IPS DF 4.7 (cell line): ENCODE measurements around the gene FANCE.
"Not testable (repeated sequence)": the region's sequence is repeated elsewhere in the genome, so short reads cannot be mapped to it uniquely, and the experiment has no call there.

Source experiments
- DNase-seq: peaks from one replicate; pipeline ENCODE4 v3.0.0-alpha.2; 2013; ENCODE audit warnings: low spot score; ENCODE audit errors: extremely low read depth

FANCE gene

DNA sequence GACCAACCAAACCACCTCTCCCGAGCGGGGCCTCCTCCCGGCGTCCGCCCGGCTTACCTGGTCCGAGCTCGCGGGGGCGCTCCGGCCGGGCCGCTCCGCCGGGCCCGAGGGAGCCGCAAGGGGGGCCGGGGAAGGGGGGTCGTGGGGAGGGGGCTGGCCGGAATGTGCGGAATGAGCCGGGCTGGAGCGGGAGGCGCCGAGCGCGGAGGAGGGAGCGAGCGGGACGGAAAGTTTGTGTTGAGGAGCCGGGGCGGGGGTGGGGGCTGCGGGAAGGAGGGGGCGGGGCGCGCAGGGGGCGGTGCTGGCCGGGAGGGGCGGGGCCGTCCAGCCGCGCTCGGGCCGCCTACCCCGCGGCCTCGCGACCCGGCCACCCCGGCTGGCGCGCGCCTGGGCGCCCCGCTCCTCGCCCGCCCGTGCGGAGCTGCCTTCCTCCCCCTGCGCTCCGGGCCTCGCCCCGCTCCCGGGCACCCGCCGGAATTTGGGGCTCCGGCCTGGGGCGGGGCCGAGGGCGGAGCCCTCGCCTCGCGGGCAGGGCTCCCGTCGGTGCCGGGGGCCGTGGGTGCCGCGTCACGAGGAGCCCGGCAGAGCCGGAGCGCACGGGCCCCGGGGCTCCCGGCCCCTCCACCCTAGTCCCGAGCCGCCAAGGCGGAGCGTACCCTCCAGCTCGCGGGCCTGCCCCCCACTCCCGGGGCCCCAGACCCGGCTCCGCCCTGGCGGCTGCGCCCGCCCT lies 44.9 kb downstream of the FANCE start, which contains the start of gene TEAD3:
TSS of gene TEAD3 (minus strand) at position 239 of the 730 bp plus-strand sequence.
- DNase-seq, result no peak

DNA sequence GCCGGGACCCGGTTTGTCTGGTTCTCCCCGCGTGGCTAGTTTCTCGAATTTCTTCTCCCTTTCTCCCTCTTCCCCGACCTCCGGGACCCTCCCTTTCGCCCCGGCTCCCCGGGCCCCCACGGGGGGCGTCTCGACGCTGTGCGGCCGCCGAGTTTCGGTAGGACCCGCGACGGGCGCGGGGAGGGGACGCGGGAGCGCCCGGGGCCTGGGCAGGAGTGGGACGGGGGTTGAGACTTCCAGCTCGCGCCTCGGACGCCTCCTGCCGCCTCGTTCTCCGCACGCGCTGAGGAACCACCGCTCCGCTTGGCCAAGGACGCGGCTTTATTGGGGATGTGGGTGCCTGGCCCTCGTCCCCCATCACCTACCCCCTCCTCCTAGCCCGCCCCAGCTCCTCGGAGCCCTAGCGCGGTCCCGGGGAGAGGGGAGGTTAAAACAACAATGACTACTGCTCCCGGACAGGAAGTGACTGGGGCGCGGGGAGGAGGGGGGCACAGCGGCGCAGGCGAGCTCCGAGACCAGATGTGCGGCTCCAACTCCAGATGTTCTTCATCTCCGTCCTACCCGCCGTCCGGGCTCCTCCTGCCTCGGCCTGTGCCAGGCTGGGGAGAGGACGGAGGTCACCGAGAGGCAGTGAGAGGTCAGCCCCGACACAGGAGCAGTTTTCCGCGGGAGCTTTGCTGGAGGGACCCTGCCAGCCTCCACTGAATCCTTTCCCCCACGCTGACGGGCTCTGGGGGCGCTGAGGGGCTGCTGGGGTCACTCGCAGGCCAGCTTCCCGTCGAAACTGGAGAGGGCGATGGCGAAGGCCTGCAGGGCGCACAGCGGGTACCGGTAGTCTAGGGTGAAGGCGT lies 45.7 kb downstream of the FANCE start:
- DNase-seq, result no peak

DNA sequence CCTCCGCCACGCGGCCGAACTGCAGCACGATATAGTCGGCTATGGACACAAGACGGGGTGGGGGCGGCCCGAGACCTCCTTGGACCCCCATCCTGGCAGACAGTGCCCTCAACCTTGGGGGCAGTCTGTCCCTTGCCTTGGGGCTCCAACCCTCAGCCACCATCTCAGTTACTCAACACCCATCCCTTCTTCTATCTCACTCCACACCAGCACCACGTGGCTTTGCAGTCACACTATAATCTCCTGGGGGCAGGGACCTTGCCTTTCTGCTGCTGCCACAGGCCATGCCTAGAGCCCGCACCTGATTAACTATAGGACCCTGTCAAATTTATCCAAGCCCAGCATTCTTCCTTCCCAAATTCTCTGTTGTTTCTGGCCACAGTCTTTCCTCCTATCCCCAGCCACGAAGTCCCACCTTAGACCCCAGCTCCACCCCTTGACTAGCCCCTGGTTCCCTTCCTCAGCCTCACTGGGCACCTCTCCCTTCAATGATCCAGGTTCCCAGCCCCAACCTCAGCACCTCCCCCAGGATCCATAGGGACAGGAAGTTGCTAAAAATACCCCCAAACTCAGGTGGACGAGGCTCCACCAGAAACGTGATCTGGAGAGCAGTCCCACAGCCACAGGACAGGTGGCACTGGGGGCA lies 46.4 kb downstream of the FANCE start:
- no peak for DNase-seq

DNA sequence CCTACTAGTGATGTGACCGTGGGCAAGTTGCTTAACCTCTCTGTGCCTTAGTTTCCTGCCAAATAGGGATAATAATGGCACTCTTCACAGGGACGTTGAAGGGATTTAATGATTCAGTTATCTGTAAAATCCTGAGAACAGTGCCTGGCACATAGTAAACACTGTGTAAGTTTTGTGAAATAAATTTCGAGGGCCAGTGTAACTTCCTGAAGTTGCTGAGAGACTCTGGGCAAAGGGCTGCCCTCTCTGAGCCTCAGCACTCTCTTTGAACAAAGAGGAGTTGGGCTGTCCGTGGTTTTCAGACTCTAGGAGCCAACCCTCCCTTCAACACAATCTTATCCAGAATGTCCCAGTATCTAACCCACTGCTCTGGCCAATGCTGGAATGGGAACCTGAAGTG lies 47.2 kb downstream of the FANCE start:
- no peak for DNase-seq

DNA sequence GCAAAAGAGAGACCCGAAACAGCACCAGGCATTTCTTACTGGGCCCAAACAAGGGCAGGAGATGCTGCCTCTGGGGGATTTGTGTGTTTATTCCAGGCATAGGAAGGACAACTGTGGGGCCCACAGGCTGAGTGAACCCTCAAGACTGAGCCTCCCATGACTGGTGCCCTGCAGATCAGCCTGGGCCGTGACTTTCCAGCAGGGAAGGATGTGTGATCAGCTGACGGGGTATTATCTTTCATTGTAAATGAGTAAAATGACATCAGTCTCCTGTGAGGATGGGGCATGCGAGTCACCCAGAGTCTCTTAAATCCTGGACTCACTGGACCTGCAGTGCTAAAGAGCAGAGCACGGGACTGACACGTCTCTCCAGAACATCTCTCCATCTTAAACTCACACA lies 48.6 kb downstream of the FANCE start:
- no peak for DNase-seq

DNA sequence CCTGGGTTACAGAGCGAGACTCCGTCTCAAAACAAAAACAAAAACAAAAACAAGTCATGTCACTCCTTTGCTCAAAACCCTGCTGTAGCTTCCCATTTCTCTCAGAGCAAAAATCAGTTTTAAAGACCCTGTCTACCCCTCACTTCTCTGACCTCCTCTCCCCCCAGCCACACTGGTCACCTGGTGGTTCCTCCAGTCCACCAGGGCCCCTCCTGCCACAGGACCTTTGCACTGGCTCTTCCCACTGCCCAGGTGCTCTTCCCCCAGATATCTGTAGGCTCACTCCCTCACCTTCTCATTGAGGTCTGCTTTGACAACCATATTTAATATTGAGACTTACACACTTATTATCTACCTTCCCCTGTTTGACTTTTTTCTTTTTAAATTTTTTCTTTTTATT lies 49.6 kb downstream of the FANCE start:
- no peak for DNase-seq

GRCh38 chr6:35503534-35503933 lies 51.4 kb downstream of the FANCE start:
- no peak for DNase-seq

- no peak for DNase-seq
These were observed 53.9 kb downstream of the FANCE start for GRCh38 chr6:35505999-35506412.

DNA sequence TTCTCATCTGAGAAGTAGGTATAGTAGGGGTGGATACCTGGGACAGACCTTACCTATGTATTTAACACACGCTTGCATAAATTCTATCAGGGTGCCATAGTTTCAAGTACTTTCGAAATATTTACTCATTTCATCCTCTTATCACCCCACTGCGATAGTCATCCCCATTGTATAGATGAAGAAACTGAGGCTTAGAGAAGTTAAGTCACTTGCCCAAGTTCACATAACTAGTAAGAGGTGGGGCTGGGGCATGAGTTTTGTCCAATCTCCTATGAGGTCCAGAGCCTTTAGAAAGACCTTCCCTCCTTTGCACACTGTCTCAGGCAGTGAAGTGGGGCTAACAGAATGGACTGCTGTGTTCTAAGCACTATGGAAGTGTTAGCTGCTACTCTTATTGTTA lies 54.4 kb downstream of the FANCE start:
- DNase-seq, result no peak

- DNase-seq, result no peak
These were observed 55.1 kb downstream of the FANCE start for GRCh38 chr6:35507221-35507620.

GRCh38 chr6:35508027-35508426 lies 55.9 kb downstream of the FANCE start:
- no peak for DNase-seq

DNA sequence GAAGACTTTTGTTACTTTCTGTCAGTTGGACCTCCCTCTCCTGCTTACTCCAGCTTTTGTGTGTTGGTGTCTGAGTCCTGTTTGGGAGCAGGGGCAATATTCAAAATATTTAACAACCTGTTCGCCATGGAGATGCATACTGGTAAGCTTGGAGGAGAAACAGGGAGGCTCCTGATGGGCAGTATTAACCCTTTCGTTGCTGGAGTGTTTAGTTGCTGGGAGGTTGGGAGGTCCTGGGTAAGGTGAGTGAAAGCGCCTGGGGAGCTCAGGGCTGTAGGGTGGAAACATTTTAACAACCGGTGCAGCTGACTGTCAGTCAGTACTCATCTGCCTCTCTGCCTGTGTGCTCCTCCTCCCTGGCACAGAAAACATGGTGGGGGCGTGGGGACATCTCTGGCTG lies 56.4 kb downstream of the FANCE start:
- no peak for DNase-seq

DNA sequence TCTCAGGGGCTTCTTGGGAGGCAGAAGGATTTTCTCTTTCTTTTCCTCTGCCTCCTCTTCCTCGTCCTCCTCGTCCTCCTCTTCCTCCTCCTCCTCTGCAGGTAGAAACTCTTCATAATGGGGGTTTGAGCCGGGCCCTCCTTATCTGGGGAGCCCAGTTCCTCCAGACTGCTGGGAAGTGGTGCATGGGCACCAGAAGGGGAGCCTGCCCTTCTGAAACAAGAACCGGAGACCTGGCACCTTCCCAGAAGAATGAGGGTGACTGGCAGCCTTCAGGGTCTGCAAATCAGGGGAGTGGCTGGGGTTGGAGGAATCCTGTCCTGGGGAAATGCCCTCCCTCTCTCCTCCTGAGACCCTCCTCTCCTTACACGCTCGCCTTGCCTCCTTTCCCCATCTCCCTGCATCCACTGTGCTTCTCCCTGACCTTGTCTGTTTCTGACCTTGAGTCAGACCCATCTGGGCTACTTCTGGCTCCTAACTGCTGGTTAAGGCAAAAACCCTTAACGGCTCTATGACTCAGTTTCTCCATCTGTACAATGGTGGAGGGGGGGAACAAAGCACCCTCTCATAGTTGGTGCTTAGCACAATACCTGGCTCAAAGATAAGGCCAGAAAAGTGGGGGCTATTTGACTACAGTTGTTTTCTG lies 58.9 kb downstream of the FANCE start:
- no peak for DNase-seq

DNA sequence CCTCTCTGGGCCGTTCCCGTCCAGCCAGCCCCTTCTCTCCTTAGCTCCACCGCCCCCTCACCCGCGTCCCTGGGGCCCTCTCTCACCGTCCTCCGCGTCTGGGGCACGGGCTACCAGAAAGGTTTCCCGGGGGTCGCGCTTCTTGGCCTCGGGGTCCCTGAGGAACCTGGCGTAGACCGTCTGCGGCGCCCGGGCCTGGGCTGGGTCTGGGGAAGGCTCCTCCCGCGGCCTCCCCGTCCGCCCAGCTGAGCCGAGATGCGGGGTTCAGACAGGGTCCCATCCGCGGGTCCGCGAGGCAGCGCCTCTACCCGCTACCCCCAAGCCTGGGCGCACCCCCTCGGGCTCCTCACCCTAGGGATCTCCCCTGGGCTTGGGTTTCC lies 59.4 kb downstream of the FANCE start:
- no peak for DNase-seq

DNA sequence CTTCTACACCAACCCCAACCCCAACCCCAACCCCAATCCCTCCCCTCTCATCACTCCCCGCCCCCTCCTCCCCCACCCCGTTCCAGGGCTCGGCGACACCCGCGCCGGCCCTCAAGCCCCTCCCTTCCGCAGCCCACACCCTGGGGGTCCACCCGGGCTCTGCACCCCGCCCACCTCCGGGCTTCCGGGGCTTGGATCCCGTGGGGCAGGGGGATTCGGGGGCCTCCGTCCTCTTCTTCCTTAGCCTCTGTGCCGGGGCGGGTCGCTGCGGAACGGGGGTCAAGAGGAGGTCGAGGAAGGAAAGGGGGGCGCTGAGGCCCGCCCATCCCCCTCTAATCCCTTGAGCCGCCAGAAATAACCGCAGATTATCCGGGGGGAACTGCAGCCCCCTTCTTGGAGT lies 59.9 kb downstream of the FANCE start:
- DNase-seq, result no peak

DNA sequence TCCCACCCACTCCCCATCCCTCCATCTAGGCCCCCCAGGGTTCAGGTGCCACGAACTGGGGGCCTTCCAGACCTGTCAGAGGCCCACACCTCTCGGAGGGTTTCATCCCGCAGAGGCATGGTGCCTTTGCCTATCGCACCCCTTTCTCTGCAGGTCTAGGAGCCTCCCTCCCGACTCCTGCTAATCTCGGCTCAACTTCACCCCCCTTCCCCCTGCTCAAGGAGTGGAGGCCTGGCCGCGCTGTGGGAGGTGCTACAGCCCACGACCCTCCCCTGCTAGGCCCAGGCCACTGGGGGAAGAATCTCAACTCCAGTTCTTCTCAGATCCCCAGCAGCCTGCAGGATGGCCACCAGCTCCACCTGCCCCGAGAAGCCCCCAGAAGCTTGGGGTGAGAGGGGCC lies 60.6 kb downstream of the FANCE start, which contains the start of gene TULP1:
TSS of gene TULP1 (minus strand) at position 157 of the 400 bp plus-strand sequence. CDS start at position 119, 38 bp downstream.
- no peak for DNase-seq

DNA sequence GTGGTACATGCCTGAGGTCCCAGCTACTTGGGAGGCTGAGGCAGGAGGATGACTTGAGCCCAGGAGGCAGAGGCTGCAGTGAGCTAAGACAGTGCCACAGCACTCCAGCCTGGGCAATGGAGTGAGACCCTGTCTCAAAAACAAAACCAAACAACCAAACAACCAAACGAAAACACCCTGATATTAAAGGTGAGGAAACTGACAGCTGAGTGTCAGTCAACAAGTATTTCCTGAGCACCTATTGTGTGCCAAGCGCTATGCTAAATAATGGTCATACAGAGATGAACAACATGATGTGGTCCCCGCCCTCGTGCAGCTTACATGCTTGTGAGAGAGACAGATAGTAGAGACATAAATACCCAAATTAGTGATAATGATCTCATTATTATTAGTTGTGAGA lies 62.4 kb downstream of the FANCE start:
- DNase-seq, result no peak

DNA sequence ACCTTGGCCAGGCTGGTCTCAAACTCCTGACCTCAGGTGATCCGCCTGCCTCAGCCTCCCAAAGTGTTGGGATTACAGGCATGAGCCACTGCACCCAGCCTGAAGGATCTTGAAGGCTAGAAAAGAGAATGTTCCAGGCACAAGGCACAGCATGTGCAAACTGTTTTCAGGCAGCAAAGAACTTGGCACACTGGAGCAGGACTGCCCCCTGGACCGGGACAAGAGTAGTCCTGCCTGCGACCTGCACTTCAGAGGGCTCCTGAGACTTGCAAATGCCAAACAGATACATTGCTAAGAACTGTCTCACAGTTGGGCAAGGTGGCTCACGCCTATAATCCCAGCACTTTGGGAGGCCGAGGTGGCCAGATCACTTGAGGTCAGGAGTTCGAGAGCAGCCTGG lies 63.8 kb downstream of the FANCE start:
- DNase-seq, result not testable (repeated sequence)
